ENCODE results near the gene SLC34A3.

- TF ChIP-seq CTCF (IDR thresholded peaks at IDR 0.05) (no peak), POLR2A (IDR thresholded peaks at IDR 0.05) (no peak)
Measured at GRCh38 chr9:137241490-137242268, 11.0 kb downstream of the SLC34A3 start.

Data from ovary (tissue), 3 donors.